TTC549 (cell line): ENCODE results near the gene RDH14.

ENCODE experiments used
- FAIRE-seq: peaks from 2 replicates; lab custom pipeline; 2012; peaks lifted over from hg19 to GRCh38; lab: Jason Lieb, UNC

Gene RDH14

DNA sequence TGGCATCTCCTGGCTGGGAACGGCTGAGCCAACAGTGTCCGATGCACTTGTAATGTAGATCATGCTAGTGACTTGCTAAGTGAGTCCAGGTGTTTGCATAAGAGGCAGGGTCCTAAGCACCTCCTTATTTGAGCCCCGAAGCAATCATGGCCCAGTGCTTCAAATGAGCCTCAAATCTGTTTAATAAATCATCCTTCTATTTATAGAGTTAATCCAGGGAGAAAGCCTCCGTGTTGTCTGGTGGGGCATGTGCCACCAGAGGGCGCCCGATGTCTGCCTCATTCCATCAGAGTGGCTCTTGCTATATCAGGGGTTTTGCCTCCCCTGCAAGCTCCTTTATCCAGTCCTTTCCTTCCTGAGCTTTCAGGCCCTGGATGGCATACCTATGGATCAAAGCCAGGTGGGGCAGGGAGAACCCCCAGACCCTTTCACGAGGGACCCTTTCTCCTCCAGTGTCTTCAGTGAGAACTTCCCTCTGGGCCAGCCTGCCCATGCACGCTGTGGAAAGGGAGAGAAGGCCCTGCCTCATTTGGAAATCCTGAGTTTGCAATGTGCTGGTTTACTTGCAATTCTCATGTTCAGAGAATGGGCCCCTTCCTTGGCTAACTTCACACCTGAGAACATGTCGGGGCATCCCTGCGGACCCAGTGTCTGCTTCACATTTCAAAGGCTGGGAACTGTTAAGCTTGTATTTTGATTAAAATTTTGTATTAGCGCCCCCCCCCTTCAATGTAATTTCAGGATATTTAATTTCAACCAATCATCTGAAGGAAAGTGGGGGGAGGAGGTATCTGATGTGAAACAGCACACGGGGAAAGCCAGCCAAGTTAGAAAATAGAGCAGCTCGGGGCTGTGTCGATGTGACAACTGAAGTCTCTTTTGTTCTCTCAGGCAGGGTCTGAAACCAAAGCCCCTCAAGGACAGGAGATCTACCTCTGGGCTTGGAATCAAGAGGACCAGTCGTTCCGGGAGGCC lies 39.7 kb downstream of the RDH14 start:
- FAIRE-seq = no peak

DNA sequence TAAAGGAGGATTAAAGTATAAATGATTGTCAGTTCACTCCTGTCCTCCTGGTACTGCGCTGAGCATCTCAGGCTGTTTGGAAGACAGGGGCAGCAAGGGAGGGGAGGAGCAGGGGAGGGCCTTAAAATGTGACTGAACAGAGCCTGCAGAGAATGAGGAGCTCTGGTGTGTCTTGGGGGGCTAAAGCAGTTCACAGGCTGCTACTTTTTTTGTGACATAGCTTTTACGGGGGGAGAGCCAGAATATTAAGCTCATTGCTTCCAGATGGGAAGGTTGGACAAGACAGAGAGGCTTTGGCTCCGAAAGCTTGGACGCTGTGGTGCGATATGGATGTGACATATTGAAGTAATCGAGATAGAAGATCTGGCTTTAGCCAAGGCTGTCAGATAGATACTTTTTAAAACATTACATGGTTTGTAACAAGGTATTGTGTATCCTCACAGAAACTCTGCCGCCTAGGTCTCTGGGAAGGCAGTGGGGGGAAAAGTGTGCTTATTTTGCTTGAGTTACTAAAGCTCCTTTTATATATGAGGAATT lies 40.5 kb downstream of the RDH14 start:
- FAIRE-seq = no peak

DNA sequence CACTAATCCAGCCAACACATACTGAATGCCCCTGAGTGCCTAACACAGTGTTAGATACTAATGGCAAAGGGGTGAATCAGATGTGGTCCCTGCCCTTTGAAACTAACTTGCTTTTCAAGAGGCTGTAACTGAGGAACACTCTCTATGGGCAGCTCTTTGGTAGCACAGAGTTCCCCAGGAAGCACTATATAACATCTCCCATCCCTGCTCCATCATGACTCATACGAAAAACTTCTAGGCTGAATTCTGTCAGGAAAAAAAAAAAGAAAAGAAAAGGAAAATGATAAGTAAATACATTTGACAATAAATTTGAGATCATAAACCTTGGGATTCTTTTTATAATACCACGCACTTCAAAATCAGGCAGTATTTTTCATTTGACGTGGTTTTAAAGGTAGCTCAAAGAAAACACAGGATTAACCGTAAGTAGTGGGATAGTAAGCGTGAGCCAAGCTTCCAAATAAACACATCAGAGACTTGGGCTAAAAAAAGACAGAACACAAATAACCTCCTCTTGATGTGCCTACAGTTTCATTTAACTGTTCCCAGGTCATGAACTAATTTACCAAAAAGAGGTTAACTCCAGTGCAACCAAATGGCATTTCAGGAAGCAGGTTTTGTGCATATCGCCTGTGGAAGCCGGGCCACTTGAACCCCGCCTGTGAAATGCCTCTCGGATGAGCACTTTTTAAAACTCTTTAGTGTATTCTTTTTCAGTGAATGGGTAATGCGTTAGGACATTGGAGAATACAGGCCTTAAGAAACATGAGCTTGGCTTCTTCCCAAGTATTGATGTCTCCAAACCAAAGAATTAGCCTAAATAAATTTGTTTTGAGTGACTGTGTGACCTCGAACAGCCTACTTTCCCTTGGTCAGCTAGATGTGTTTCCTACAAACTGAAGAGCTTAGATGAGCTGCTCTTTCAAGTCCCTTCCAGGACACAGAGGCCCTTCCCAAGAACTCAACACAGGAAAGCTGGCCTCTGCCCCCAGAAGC lies 42.0 kb downstream of the RDH14 start:
- no peak for FAIRE-seq

- no peak for FAIRE-seq
These were observed 43.1 kb downstream of the RDH14 start for GRCh38 chr2:18517386-18517785.

DNA sequence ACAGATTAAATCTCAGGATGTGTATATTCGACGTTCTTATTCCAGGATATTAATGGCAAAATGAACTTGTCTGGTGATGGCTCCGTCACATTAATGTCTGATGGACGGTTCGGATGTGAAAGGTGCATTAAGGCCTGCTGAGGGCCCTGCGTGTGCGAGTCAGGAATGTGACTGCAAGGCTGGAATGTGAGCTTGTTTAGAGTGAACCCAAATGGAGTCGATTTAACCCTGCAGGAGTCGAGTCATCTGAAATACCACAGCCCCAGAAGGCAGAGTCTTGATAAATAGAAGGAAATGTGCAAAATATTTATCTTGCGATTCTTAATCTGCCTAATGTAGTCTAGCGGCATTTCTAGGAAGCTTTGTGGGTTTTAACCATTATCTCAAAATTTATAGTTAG lies 44.3 kb downstream of the RDH14 start:
- no peak for FAIRE-seq

GRCh38 chr2:18514526-18515461 lies 45.7 kb downstream of the RDH14 start:
- no peak for FAIRE-seq

DNA sequence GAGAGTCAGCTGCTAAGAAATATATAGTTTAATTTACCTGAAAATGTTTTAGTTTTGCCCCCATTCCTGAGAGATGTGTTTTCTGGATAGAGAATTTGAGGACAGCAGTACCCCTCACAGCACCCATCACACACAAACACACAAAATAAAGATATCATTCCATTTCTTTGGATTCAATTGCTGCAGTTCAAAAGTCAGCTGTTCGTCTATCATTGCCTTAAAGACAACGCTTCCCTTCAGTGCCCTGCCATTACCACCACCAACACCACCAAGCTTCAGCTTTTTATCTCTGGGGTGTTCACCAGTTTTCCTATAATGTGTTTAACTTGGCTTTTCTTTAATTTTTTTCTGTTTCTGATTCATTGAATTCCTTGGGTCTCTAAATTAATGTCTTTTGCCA lies 49.7 kb downstream of the RDH14 start:
- no peak for FAIRE-seq

DNA sequence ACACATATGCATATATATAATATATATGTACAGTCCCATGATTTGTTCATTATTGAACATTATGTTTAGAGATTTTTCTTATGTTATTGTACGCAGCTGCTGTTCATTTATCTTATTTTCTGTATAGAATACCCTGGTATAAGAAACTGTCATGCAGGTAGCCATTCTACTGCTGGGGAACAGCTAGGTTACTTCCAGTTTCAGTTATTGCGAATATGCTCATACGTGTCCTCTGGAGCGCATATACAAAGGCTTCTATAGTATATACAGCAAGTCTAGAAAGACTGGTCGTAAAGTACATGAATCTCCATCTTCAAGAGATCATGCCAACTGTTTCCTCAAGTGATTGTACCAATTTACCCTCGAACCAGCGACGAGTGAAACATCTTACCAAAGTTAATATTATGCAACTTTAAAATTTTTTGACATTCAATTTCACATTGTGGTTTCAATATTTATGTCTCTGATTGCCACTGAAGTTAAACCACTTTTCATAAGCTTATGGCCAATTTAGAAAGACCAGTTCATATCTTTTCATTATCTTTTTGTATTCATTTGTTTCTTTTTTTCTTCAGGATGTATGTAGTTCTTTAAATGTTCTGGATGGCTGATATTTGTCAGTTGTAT lies 53.5 kb downstream of the RDH14 start:
- FAIRE-seq = no peak

- FAIRE-seq = no peak
These were observed 54.6 kb downstream of the RDH14 start for GRCh38 chr2:18505703-18506341.
